HepG2 (cell line): Measurements from ENCODE around the gene WSB1. TPM values are rescaled to one million over a fixed set of nuclear protein-coding genes. Genes with fewer than 3 reads are reported as not detected.

ENCODE experiments used
- CHD2 ChIP-seq: IDR thresholded peaks from 2 replicates; pipeline ENCODE4 v1.6.1; 2011; ENCODE audit warnings: low read depth, low read length, improper control_type of control experiment
- ETS1 ChIP-seq: sonication (generic); formaldehyde crosslinking; IDR thresholded peaks from 2 replicates; pipeline ENCODE4 v1.4.0; 2020; ENCODE audit warnings: missing genetic modification reagents
- FOXM1 ChIP-seq: sonication (generic); formaldehyde crosslinking; IDR thresholded peaks from 2 replicates; pipeline ENCODE4 v1.5.0; 2020; ENCODE audit warnings: missing genetic modification reagents
- FOXO1 ChIP-seq: sonication (generic); formaldehyde crosslinking; IDR thresholded peaks from 2 replicates; pipeline ENCODE4 v1.4.0; 2020; ENCODE audit warnings: missing genetic modification reagents
- HNRNPUL1 ChIP-seq: fragments of 200-400 bp; formaldehyde crosslinking; IDR thresholded peaks from 2 replicates; pipeline ENCODE4 v1.6.1; 2017; ENCODE audit warnings: low read depth, mild to moderate bottlenecking, low read length, moderate library complexity
- HOXA9 ChIP-seq: sonication (generic); formaldehyde crosslinking; IDR thresholded peaks from 2 replicates; pipeline ENCODE4 v1.8.1; 2022; ENCODE audit warnings: missing genetic modification reagents, mild to moderate bottlenecking, moderate library complexity, borderline replicate concordance
- MIER2 ChIP-seq: IDR thresholded peaks from 2 replicates; pipeline ENCODE4 v1.6.1; 2016; ENCODE audit warnings: missing biosample characterization, missing genetic modification reagents
- MTA3 ChIP-seq: sonication (generic); formaldehyde crosslinking; IDR thresholded peaks from 2 replicates; pipeline ENCODE4 v1.4.0; 2020; ENCODE audit warnings: missing genetic modification reagents
- MXD4 ChIP-seq: IDR thresholded peaks from 2 replicates; pipeline ENCODE4 v1.6.1; 2016; ENCODE audit warnings: mild to moderate bottlenecking, missing biosample characterization, missing genetic modification reagents
- NR1H2 ChIP-seq: sonication (generic); formaldehyde crosslinking; IDR thresholded peaks from 2 replicates; pipeline ENCODE4 v1.8.1; 2022; ENCODE audit warnings: low read depth, missing genetic modification reagents, borderline replicate concordance
- PHF5A ChIP-seq: IDR thresholded peaks from one replicate; pipeline ENCODE4 v1.6.1; 2018; ENCODE audit warnings: low read depth, missing genetic modification reagents; ENCODE audit not compliant: unreplicated experiment
- POGZ ChIP-seq: sonication (generic); formaldehyde crosslinking; IDR thresholded peaks from 2 replicates; pipeline ENCODE4 v1.4.0; 2020; ENCODE audit warnings: mild to moderate bottlenecking, missing genetic modification reagents
- SMARCC2 ChIP-seq: fragments of 450-650 bp; IDR thresholded peaks from 2 replicates; pipeline ENCODE4 v1.6.1; 2017; ENCODE audit warnings: antibody characterized with exemption, mild to moderate bottlenecking
- SMC3 ChIP-seq: IDR thresholded peaks from 2 replicates; pipeline ENCODE4 v1.6.1; 2011; ENCODE audit warnings: low read length, improper control_type of control experiment
- SNAPC2 ChIP-seq: sonication (generic); formaldehyde crosslinking; IDR thresholded peaks from 2 replicates; pipeline ENCODE4 v1.8.1; 2022; ENCODE audit warnings: mild to moderate bottlenecking, missing genetic modification reagents
- TP53 ChIP-seq: sonication (generic); formaldehyde crosslinking; conservative IDR thresholded peaks from 2 replicates; pipeline ENCODE4 v1.4.0; 2020; ENCODE audit warnings: missing genetic modification reagents
- U2AF1 ChIP-seq: fragments of 200-400 bp; formaldehyde crosslinking; optimal IDR thresholded peaks from 2 replicates; pipeline ENCODE3; 2017; ENCODE audit warnings: mild to moderate bottlenecking, low read depth, low read length
- ZFP36 ChIP-seq: fragments of 150-350 bp; IDR thresholded peaks from 2 replicates; pipeline ENCODE4 v1.6.1; 2018; ENCODE audit warnings: borderline replicate concordance, low read length, low read depth; ENCODE audit not compliant: partially characterized antibody
- ZFP82 ChIP-seq: sonication (generic); formaldehyde crosslinking; IDR thresholded peaks from 2 replicates; pipeline ENCODE4 v1.5.1; 2020; ENCODE audit warnings: mild to moderate bottlenecking, missing genetic modification reagents, borderline replicate concordance
- ZFYVE20 ChIP-seq: sonication (generic); formaldehyde crosslinking; IDR thresholded peaks from 2 replicates; pipeline ENCODE4 v1.8.0; 2023; ENCODE audit warnings: low read depth, mild to moderate bottlenecking, moderate library complexity, missing genetic modification reagents, borderline replicate concordance
- ZNF121 ChIP-seq: sonication (generic); formaldehyde crosslinking; IDR thresholded peaks from 2 replicates; pipeline ENCODE4 v1.5.0; 2020; ENCODE audit warnings: mild to moderate bottlenecking, missing genetic modification reagents
- ZNF230 ChIP-seq: sonication (generic); formaldehyde crosslinking; IDR thresholded peaks from 2 replicates; pipeline ENCODE4 v1.4.0; 2020; ENCODE audit warnings: mild to moderate bottlenecking, missing genetic modification reagents
- ZSCAN20 ChIP-seq: sonication (generic); formaldehyde crosslinking; IDR thresholded peaks from 2 replicates; pipeline ENCODE4 v1.4.0; 2020; ENCODE audit warnings: missing genetic modification reagents, mild to moderate bottlenecking, borderline replicate concordance
- polyA plus RNA-seq, 8 experiments: library from polyadenylated mRNA; depleted of rRNA in 3 of 8; stranded (reverse) in 7 of 8; unstranded in 1 of 8; fragments of >200 nt; fragmentation: Illumina TruSeq in 4 of 8; extraction: Trizol in 4 of 8; gene quantifications; 2 replicates each; pipeline versions ENCODE4 v1.2.1 to v1.2.3, GENCODE V29; 2011 to 2016; ENCODE audit warnings: low read depth in 4 of 8, missing spikeins in 1 of 8, mixed read lengths in 1 of 8; ENCODE audit not compliant: insufficient read depth in 1 of 8
- total RNA-seq, 5 experiments: library from RNA; depleted of rRNA; stranded (reverse); fragments of >200 nt; fragmentation: Illumina TruSeq; extraction: Trizol; gene quantifications; 2 replicates each; pipeline ENCODE4 v1.2.3, GENCODE V29; 2016; ENCODE audit warnings: low read depth in 1 of 5
- TF ChIP-seq, protein P1 (sequence below): sonication (generic); formaldehyde crosslinking; IDR thresholded peaks from 2 replicates; pipeline ENCODE4 v1.9.0; 2022; ENCODE audit warnings: missing genetic modification reagents, mild to moderate bottlenecking, borderline replicate concordance
- TF ChIP-seq, protein P2 (sequence below): sonication (generic); formaldehyde crosslinking; IDR thresholded peaks from 2 replicates; pipeline ENCODE4 v1.4.0; 2020; ENCODE audit warnings: mild to moderate bottlenecking, missing genetic modification reagents

The WSB1 gene
- total and polyA plus RNA-seq, 2 of the 13 experiments (the other 11 are each of a cell fraction or from before 2014, with no cell fraction given): 81.3 to 294 TPM

- TF ChIP-seq, protein P1, sequence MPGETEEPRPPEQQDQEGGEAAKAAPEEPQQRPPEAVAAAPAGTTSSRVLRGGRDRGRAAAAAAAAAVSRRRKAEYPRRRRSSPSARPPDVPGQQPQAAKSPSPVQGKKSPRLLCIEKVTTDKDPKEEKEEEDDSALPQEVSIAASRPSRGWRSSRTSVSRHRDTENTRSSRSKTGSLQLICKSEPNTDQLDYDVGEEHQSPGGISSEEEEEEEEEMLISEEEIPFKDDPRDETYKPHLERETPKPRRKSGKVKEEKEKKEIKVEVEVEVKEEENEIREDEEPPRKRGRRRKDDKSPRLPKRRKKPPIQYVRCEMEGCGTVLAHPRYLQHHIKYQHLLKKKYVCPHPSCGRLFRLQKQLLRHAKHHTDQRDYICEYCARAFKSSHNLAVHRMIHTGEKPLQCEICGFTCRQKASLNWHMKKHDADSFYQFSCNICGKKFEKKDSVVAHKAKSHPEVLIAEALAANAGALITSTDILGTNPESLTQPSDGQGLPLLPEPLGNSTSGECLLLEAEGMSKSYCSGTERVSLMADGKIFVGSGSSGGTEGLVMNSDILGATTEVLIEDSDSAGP (CRISPR knock-in tag): peak; percentile 85
- no peak for TF ChIP-seq ZFYVE20
- peak; percentile 88; the same call in 1 of the 2 replicates for TF ChIP-seq TP53 (CRISPR knock-in tag)
- peak; percentile 66 for TF ChIP-seq MXD4 (CRISPR knock-in tag)
- TF ChIP-seq HOXA9 (CRISPR knock-in tag): peak; percentile 64; the same call in 1 of the 2 replicates
- TF ChIP-seq, protein P2, sequence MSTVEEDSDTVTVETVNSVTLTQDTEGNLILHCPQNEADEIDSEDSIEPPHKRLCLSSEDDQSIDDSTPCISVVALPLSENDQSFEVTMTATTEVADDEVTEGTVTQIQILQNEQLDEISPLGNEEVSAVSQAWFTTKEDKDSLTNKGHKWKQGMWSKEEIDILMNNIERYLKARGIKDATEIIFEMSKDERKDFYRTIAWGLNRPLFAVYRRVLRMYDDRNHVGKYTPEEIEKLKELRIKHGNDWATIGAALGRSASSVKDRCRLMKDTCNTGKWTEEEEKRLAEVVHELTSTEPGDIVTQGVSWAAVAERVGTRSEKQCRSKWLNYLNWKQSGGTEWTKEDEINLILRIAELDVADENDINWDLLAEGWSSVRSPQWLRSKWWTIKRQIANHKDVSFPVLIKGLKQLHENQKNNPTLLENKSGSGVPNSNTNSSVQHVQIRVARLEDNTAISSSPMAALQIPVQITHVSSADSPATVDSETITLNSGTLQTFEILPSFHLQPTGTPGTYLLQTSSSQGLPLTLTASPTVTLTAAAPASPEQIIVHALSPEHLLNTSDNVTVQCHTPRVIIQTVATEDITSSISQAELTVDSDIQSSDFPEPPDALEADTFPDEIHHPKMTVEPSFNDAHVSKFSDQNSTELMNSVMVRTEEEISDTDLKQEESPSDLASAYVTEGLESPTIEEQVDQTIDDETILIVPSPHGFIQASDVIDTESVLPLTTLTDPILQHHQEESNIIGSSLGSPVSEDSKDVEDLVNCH (CRISPR knock-in tag): no peak
- no peak; the same call in 1 of the 2 replicates for TF ChIP-seq ZNF121 (CRISPR knock-in tag)
- no peak for TF ChIP-seq SMARCC2
- TF ChIP-seq ZFP82: 0 out of 2 replicates have a peak, but pooled peaks have one; percentile 60
- no peak for TF ChIP-seq PHF5A (CRISPR knock-in tag)
- TF ChIP-seq CHD2: 0 out of 2 replicates have a peak, but pooled peaks have one; percentile 33
- TF ChIP-seq MTA3 (CRISPR knock-in tag): no peak
- TF ChIP-seq ZNF230: no peak; the same call in 1 of the 2 replicates
- no peak for TF ChIP-seq ZFP36
- peak; percentile 94 for TF ChIP-seq POGZ (CRISPR knock-in tag)
- no peak for TF ChIP-seq SNAPC2
- no peak for TF ChIP-seq SMC3
- peak; percentile 49; the same call in 1 of the 2 replicates for TF ChIP-seq MIER2 (CRISPR knock-in tag)
- TF ChIP-seq HNRNPUL1: no peak
- TF ChIP-seq ETS1 (CRISPR knock-in tag): peak; percentile 64; the same call in 1 of the 2 replicates
- no peak for TF ChIP-seq U2AF1
- no peak for TF ChIP-seq NR1H2 (CRISPR knock-in tag)
- no peak for TF ChIP-seq ZSCAN20 (CRISPR knock-in tag)
- no peak for TF ChIP-seq FOXM1
- peak; percentile 66 for TF ChIP-seq FOXO1 (CRISPR knock-in tag)
Measured at GRCh38 chr17:27293898-27294688, at the start of gene WSB1 (continued).
